Measurements from ENCODE around the gene SERPINA5. TPM values are rescaled to one million over a fixed set of nuclear protein-coding genes. Genes with fewer than 3 reads are reported as not detected.
A peak's percentile ranks its signal among the peaks of the same experiment; 100 is the strongest.

Gene SERPINA5
- total RNA-seq, 1 experiment from 2014 or later, result 0.49 TPM

DNA sequence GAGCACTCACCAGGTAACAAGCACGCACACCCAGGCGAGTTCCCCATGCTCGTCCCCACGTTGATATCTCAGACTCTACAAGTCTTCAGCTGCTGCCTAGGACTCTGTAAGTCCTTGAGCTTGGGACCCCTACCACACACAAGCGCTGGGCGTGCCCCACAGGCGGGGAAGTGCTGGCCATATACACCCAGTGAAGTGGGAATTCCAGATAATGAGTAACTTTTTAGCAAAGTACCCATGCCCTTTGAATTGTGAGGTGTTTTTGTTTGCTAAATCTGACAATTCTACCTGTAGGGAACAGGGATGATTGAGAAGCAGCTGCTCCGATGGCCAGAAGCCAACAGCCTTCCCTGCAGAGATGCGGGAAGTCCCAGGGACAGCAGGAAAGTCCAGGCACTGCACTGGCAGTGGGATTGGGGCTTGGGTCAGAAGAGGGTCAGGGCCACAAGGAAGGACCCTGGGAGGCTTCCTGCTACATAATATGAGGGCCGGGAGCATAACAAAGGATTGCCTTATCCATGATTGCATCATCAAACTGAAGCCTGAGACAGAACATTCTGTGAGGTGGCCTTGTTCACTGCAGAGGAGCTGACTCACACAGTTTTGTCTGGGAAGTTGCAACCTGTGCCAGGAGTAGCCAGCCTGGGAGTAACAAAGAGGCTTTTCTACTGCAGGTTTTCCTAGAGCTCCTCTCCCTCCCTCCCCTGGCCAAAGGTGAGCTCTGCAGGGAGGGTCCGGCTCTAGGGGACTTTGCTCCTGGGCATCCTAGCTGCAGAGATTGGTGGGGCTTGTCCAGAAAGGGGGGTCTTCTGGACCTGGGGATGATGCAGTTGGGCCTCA, 17.8 kb downstream of the SERPINA5 start:
- Histone ChIP-seq H3K27me3 (ENCODE audit: control insufficient read depth, insufficient read depth, low read length) (no peaks in the 10 kb centered on the region), H3K27ac (ENCODE audit: low read length) (peak overlapping the region; percentile 82), H3K4me3 (ENCODE audit: low read depth in 2 of 2, low read length in 2 of 2) (no peak overlapping the region), H3K4me1 (ENCODE audit: control insufficient read depth, insufficient read depth, low read length) (peaks cover 32% of the 10 kb centered on the region), H3K36me3 (ENCODE audit: control insufficient read depth, insufficient read depth, low read length) (no peaks in the 10 kb centered on the region), H3K9me3 (ENCODE audit: control insufficient read depth, insufficient read depth, low read depth, low read length) (no peaks in the 10 kb centered on the region)
- ChIA-PET CTCF (interaction anchor here (0.5 to 0.7 kb wide), 2 partner anchors 467 to 866 kb away, joined by 3 to 14 read pairs; no protein-coding TSS in a partner anchor), POLR2A (no interaction called here)
- DNase-seq (ENCODE audit: low read depth, low spot score) (no peak), ATAC-seq (peak; percentile 94)
- in situ Hi-C loops (cut with HindIII; ENCODE audit: low pct_unique_long_range_greater_than_20kb, low sequenced_read_pairs), result no loop called here
- intact Hi-C loops (cut with micrococcal nuclease; ENCODE audit: unreplicated experiment), result no loop called here
- no TSS peak for BruUV-seq (replicated peaks)
- 0 out of 2 replicates have a peak, but pooled peaks have one; percentile 28 for TF ChIP-seq TCF7L2 (IDR thresholded peaks at IDR 0.05; ENCODE audit: low read depth, low read length)
- no peak; the same call in 1 of the 2 replicates for TF ChIP-seq POLR2AphosphoS5 (IDR thresholded peaks at IDR 0.05; ENCODE audit: low read depth, low read length)

DNA sequence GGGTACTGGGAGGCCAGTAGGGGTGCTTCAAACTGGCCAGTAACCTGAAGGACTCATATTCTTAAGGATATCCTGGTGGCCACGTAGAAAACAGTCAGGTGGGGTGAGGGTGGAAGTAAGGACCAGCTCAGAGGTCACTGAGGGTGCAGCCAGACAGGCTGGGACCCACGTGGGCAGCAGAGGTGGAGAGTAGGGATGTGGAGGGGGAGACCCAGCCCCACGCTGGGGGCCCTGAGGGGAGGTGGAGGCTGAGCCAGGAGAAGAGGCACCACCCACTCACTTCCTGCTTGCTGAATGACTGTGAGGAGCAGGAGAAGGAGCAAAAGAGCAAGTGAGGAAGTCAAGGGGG, 18.4 kb downstream of the SERPINA5 start:
- ChIA-PET CTCF (interaction anchor here (0.7 kb wide), 1 partner anchor 467 kb away, joined by 3 read pairs; no protein-coding TSS in a partner anchor), POLR2A (no interaction called here)
- Histone ChIP-seq H3K4me3 (ENCODE audit: low read depth in 2 of 2, low read length in 2 of 2) (no peak overlapping the region), H3K36me3 (ENCODE audit: control insufficient read depth, insufficient read depth, low read length) (no peaks in the 10 kb centered on the region), H3K27me3 (ENCODE audit: control insufficient read depth, insufficient read depth, low read length) (no peaks in the 10 kb centered on the region), H3K4me1 (ENCODE audit: control insufficient read depth, insufficient read depth, low read length) (peaks cover 32% of the 10 kb centered on the region), H3K9me3 (ENCODE audit: control insufficient read depth, insufficient read depth, low read depth, low read length) (no peaks in the 10 kb centered on the region), H3K27ac (ENCODE audit: low read length) (peak overlapping the region; percentile 82)
- in situ Hi-C loops (cut with HindIII; ENCODE audit: low pct_unique_long_range_greater_than_20kb, low sequenced_read_pairs) (no loop called here), intact Hi-C loops (cut with micrococcal nuclease; ENCODE audit: unreplicated experiment) (no loop called here)
- no peak for TF ChIP-seq SIN3A (IDR thresholded peaks at IDR 0.05; ENCODE audit: borderline replicate concordance, insufficient read depth, low read depth, low read length)
- TF ChIP-seq POLR2AphosphoS5 (IDR thresholded peaks at IDR 0.05; ENCODE audit: low read depth, low read length), result no peak
- TF ChIP-seq TCF7L2 (IDR thresholded peaks at IDR 0.05; ENCODE audit: low read depth, low read length), result no peak
- TF ChIP-seq, protein P1, sequence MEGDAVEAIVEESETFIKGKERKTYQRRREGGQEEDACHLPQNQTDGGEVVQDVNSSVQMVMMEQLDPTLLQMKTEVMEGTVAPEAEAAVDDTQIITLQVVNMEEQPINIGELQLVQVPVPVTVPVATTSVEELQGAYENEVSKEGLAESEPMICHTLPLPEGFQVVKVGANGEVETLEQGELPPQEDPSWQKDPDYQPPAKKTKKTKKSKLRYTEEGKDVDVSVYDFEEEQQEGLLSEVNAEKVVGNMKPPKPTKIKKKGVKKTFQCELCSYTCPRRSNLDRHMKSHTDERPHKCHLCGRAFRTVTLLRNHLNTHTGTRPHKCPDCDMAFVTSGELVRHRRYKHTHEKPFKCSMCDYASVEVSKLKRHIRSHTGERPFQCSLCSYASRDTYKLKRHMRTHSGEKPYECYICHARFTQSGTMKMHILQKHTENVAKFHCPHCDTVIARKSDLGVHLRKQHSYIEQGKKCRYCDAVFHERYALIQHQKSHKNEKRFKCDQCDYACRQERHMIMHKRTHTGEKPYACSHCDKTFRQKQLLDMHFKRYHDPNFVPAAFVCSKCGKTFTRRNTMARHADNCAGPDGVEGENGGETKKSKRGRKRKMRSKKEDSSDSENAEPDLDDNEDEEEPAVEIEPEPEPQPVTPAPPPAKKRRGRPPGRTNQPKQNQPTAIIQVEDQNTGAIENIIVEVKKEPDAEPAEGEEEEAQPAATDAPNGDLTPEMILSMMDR (IDR thresholded peaks at IDR 0.05), result no peak
- TF ChIP-seq REST (IDR thresholded peaks at IDR 0.05; ENCODE audit: insufficient read depth in 1 of 2, low read depth in 2 of 2, low read length in 1 of 2), result no peak
- ATAC-seq, result no peak; the same call in 1 of the 2 replicates
- DNase-seq (ENCODE audit: low read depth, low spot score), result no peak
- no TSS peak for BruUV-seq (replicated peaks)

- no peak for DNase-seq (ENCODE audit: low read depth, low spot score)
- Histone ChIP-seq H3K36me3 (ENCODE audit: control insufficient read depth, insufficient read depth, low read length) (no peaks in the 10 kb centered on the region), H3K9me3 (ENCODE audit: control insufficient read depth, insufficient read depth, low read depth, low read length) (no peaks in the 10 kb centered on the region), H3K4me1 (ENCODE audit: control insufficient read depth, insufficient read depth, low read length) (peaks cover 32% of the 10 kb centered on the region), H3K4me3 (ENCODE audit: low read depth in 2 of 2, low read length in 2 of 2) (no peak overlapping the region), H3K27me3 (ENCODE audit: control insufficient read depth, insufficient read depth, low read length) (no peaks in the 10 kb centered on the region), H3K27ac (ENCODE audit: low read length) (peak overlapping the region; percentile 82)
- no peak for ATAC-seq
- intact Hi-C loops (cut with micrococcal nuclease; ENCODE audit: unreplicated experiment) (no loop called here), in situ Hi-C loops (cut with HindIII; ENCODE audit: low pct_unique_long_range_greater_than_20kb, low sequenced_read_pairs) (no loop called here)
- ChIA-PET CTCF (no interaction called here), POLR2A (no interaction called here)
- TF ChIP-seq POLR2AphosphoS5 (IDR thresholded peaks at IDR 0.05; ENCODE audit: low read depth, low read length), result no peak
- TF ChIP-seq, protein P1 (IDR thresholded peaks at IDR 0.05), result no peak
- no peak for TF ChIP-seq SIN3A (IDR thresholded peaks at IDR 0.05; ENCODE audit: borderline replicate concordance, insufficient read depth, low read depth, low read length)
- TF ChIP-seq REST (IDR thresholded peaks at IDR 0.05; ENCODE audit: insufficient read depth in 1 of 2, low read depth in 2 of 2, low read length in 1 of 2), result no peak
- TF ChIP-seq TCF7L2 (IDR thresholded peaks at IDR 0.05; ENCODE audit: low read depth, low read length), result no peak
- no TSS peak for BruUV-seq (replicated peaks)
These were observed 18.9 kb downstream of the SERPINA5 start for GRCh38 chr14:94600148-94600545.
